ENCODE results near the gene SQSTM1. TPM values are rescaled to one million over a fixed set of nuclear protein-coding genes. Genes with fewer than 3 reads are reported as not detected.

SQSTM1 gene
- total RNA-seq, 2 experiments from 2014 or later, result 105 to 123 TPM

GRCh38 chr5:179800071-179800695, 20.5 kb upstream of the SQSTM1 start:
- peaks cover 8% of the 10 kb centered on the region for H3K36me3 Mint-ChIP-seq (ENCODE audit: low read depth)
- intact Hi-C loops (cut with micrococcal nuclease), result loop anchor here (5.0 kb wide), 2 partner anchors 38 to 57 kb away; partner anchors contain the start of gene MRNIP
- H3K27ac Mint-ChIP-seq, result no peak overlapping the region
- peaks cover 33% of the 10 kb centered on the region for H3K4me1 Mint-ChIP-seq (ENCODE audit: low read depth)
- no peak for TF ChIP-seq CTCF (IDR thresholded peaks at IDR 0.05)
- ChIA-PET POLR2A (no interaction called here), CTCF (interaction anchor here (2.2 kb wide), 1 partner anchor 106 kb away, joined by 13 read pairs; no protein-coding TSS in a partner anchor)
- no peaks in the 10 kb centered on the region for H3K9me3 Mint-ChIP-seq
- no peak overlapping the region for H3K4me3 Mint-ChIP-seq
- ATAC-seq, result no peak
- no peak for DNase-seq
- H3K27me3 Mint-ChIP-seq, result no peaks in the 10 kb centered on the region

- DNase-seq, result no peak
- no peak for TF ChIP-seq CTCF (IDR thresholded peaks at IDR 0.05)
- Mint-ChIP-seq H3K27ac (no peak overlapping the region), H3K36me3 (ENCODE audit: low read depth) (peaks cover 10% of the 10 kb centered on the region), H3K4me1 (ENCODE audit: low read depth) (peaks cover 33% of the 10 kb centered on the region), H3K27me3 (no peaks in the 10 kb centered on the region), H3K4me3 (no peak overlapping the region), H3K9me3 (no peaks in the 10 kb centered on the region)
- CTCF ChIA-PET, result interaction anchor here (1.8 to 2.7 kb wide), 6 partner anchors 13 to 106 kb away, joined by 7 to 13 read pairs (median 12); no protein-coding TSS in a partner anchor
- POLR2A ChIA-PET, result interaction anchor here (1.8 kb wide), 1 partner anchor 21 kb away, joined by 7 read pairs; no protein-coding TSS in a partner anchor
- no peak for ATAC-seq
- intact Hi-C loops (cut with micrococcal nuclease), result loop anchor here (5.0 kb wide), 2 partner anchors 38 to 57 kb away; partner anchors contain the start of gene MRNIP
Measured at GRCh38 chr5:179800696-179801201, 20.0 kb upstream of the SQSTM1 start.

GRCh38 chr5:179801304-179802206, 19.1 kb upstream of the SQSTM1 start:
- no peak overlapping the region for H3K27ac Mint-ChIP-seq
- ATAC-seq (peak; percentile 46), DNase-seq (peak; percentile 91)
- peaks cover 10% of the 10 kb centered on the region for H3K36me3 Mint-ChIP-seq (ENCODE audit: low read depth)
- TF ChIP-seq CTCF (IDR thresholded peaks at IDR 0.05), result peak; percentile 86
- H3K4me3 Mint-ChIP-seq, result no peak overlapping the region
- no peaks in the 10 kb centered on the region for H3K27me3 Mint-ChIP-seq
- H3K4me1 Mint-ChIP-seq (ENCODE audit: low read depth), result peaks cover 32% of the 10 kb centered on the region
- ChIA-PET POLR2A (interaction anchor here (0.7 to 2.1 kb wide), 11 partner anchors 8 to 178 kb away, joined by 3 to 8 read pairs (median 4); partner anchors contain the start of genes HNRNPH1, LTC4S, MRNIP and SQSTM1), CTCF (interaction anchor here (0.6 to 2.9 kb wide), 34 partner anchors 7 to 291 kb away, joined by 3 to 13 read pairs (median 4); partner anchors contain the start of genes LTC4S and SQSTM1)
- intact Hi-C loops (cut with micrococcal nuclease), result loop anchor here (2.0 to 5.0 kb wide), 3 partner anchors 39 to 105 kb away; partner anchors contain the start of genes MRNIP and TBC1D9B
- no peaks in the 10 kb centered on the region for H3K9me3 Mint-ChIP-seq

- no peak for DNase-seq
- Mint-ChIP-seq H3K27me3 (no peaks in the 10 kb centered on the region), H3K27ac (peak overlapping the region; percentile 20), H3K4me3 (no peak overlapping the region), H3K9me3 (no peaks in the 10 kb centered on the region), H3K4me1 (ENCODE audit: low read depth) (peaks cover 27% of the 10 kb centered on the region), H3K36me3 (ENCODE audit: low read depth) (peaks cover 5% of the 10 kb centered on the region)
- ChIA-PET CTCF (interaction anchor here (0.6 to 2.9 kb wide), 32 partner anchors 8 to 290 kb away, joined by 3 to 13 read pairs (median 5); partner anchors contain the start of genes LTC4S and SQSTM1), POLR2A (interaction anchor here (0.7 to 2.1 kb wide), 11 partner anchors 9 to 179 kb away, joined by 3 to 8 read pairs (median 4); partner anchors contain the start of genes HNRNPH1, LTC4S, MRNIP and SQSTM1)
- no peak for TF ChIP-seq CTCF (IDR thresholded peaks at IDR 0.05)
- ATAC-seq, result no peak
- intact Hi-C loops (cut with micrococcal nuclease), result loop anchor here (2.0 to 5.0 kb wide), 3 partner anchors 40 to 104 kb away; partner anchors contain the start of genes MRNIP and TBC1D9B
Measured at GRCh38 chr5:179802207-179802883, 18.4 kb upstream of the SQSTM1 start.

Measured in activated CD8-positive, alpha-beta T cell treated with anti-CD3 and anti-CD28 coated beads for 36 hours (primary cell).